ENCODE results near the gene DYNLT5. TPM values are rescaled to one million over a fixed set of nuclear protein-coding genes. Genes with fewer than 3 reads are reported as not detected.

DYNLT5 gene
- total RNA-seq, 1 experiment from 2014 or later: 0.83 TPM

- no peak overlapping the region for H2AFZ ChIP-seq (ENCODE audit: low read length)
- H3K27ac ChIP-seq (ENCODE audit: insufficient read length, low read depth, low read length): no peak overlapping the region
- H3K27me3 ChIP-seq (ENCODE audit: insufficient read depth, low read length): no peaks in the 10 kb centered on the region
- no peak overlapping the region for H3T11ph ChIP-seq (ENCODE audit: low read length)
- H3K4me1 ChIP-seq (ENCODE audit: insufficient read depth, low read length): no peaks in the 10 kb centered on the region
- no peak overlapping the region for H2BK15ac ChIP-seq (ENCODE audit: low read depth, low read length)
- no peak overlapping the region for H3K56ac ChIP-seq (ENCODE audit: insufficient read length, low read depth, low read length)
- H3K4ac ChIP-seq (ENCODE audit: low read depth, low read length): no peak overlapping the region
- H3K36me3 Mint-ChIP-seq (ENCODE audit: insufficient read depth in 1 of 3, low read depth in 3 of 3): peaks cover 7 to 18% (median 7%) of the 10 kb centered on the region in 3 experiments
- H3K23ac ChIP-seq (ENCODE audit: insufficient read length, low read depth, low read length): no peak overlapping the region
- H2AK5ac ChIP-seq (ENCODE audit: insufficient read length, low read length): no peak overlapping the region
- H3K9me3 ChIP-seq (ENCODE audit: control insufficient read depth, low read depth, low read length): peaks cover 7% of the 10 kb centered on the region
- no peak overlapping the region for H3K18ac ChIP-seq (ENCODE audit: insufficient read length, low read depth, low read length)
- no peaks in the 10 kb centered on the region for H3K23me2 ChIP-seq (ENCODE audit: insufficient read length, low read depth, low read length, poor library complexity, severe bottlenecking)
- no peak overlapping the region for H3K9ac ChIP-seq (ENCODE audit: extremely low read depth, insufficient read length, low read length)
- H4K20me1 ChIP-seq (ENCODE audit: control insufficient read depth, insufficient read depth, insufficient read length): no peaks in the 10 kb centered on the region
- peaks cover 23 to 33% of the 10 kb centered on the region in 2 experiments for H3K9me3 Mint-ChIP-seq
- no peak overlapping the region for H3K27ac Mint-ChIP-seq
- H3K79me1 ChIP-seq (ENCODE audit: insufficient read depth, low read depth, low read length, poor library complexity, severe bottlenecking): no peaks in the 10 kb centered on the region
- DNase-seq: no peak
- H4K5ac ChIP-seq (ENCODE audit: insufficient read length, low read depth, low read length): no peak overlapping the region
- no peak overlapping the region for H4K91ac ChIP-seq (ENCODE audit: insufficient read length, low read depth, low read length)
- TF ChIP-seq, protein P1, sequence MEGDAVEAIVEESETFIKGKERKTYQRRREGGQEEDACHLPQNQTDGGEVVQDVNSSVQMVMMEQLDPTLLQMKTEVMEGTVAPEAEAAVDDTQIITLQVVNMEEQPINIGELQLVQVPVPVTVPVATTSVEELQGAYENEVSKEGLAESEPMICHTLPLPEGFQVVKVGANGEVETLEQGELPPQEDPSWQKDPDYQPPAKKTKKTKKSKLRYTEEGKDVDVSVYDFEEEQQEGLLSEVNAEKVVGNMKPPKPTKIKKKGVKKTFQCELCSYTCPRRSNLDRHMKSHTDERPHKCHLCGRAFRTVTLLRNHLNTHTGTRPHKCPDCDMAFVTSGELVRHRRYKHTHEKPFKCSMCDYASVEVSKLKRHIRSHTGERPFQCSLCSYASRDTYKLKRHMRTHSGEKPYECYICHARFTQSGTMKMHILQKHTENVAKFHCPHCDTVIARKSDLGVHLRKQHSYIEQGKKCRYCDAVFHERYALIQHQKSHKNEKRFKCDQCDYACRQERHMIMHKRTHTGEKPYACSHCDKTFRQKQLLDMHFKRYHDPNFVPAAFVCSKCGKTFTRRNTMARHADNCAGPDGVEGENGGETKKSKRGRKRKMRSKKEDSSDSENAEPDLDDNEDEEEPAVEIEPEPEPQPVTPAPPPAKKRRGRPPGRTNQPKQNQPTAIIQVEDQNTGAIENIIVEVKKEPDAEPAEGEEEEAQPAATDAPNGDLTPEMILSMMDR (conservative IDR thresholded peaks at IDR 0.05): no peak
- no peaks in the 10 kb centered on the region for H3K27me3 Mint-ChIP-seq (ENCODE audit: low read depth)
- H2BK120ac ChIP-seq (ENCODE audit: low read depth, low read length, poor library complexity, severe bottlenecking): no peak overlapping the region
- no peak overlapping the region for H2BK5ac ChIP-seq (ENCODE audit: insufficient read length, low read length)
- H3K4me2 ChIP-seq (ENCODE audit: insufficient read depth, insufficient read length, low read length): no peak overlapping the region
- no peak overlapping the region for H3K4me3 Mint-ChIP-seq
- WGBS (ENCODE audit: extremely low coverage, insufficient read length, low lambda C conversion rate): no CpG with 5 or more reads among the region's 3 CpGs
- H3K14ac ChIP-seq (ENCODE audit: insufficient read depth, low read length): no peak overlapping the region
- no peak overlapping the region for H2BK20ac ChIP-seq (ENCODE audit: low read depth, low read length, poor library complexity, severe bottlenecking)
- no peak overlapping the region for H4K8ac ChIP-seq (replicated peaks; ENCODE audit: insufficient read length, low read depth, low read length)
- no peak overlapping the region for H2BK12ac ChIP-seq (ENCODE audit: insufficient read length, low read depth, low read length)
- H3K79me2 ChIP-seq (ENCODE audit: insufficient read depth, low read length): no peaks in the 10 kb centered on the region
- H3K4me1 Mint-ChIP-seq: peaks cover 5% of the 10 kb centered on the region in 2 experiments
Measured at GRCh38 chr1:66777831-66778230, 25.6 kb downstream of the DYNLT5 start.
